HL-60 (cell line): ENCODE data around the gene SPEN.

Experiments used
- DNase-seq, 2 experiments: peaks; one replicate each; pipeline ENCODE4 v3.0.0-alpha.2; 2010 to 2020; ENCODE audit warnings: low read depth in 1 of 2, low spot score in 1 of 2
- H3K27ac ChIP-seq: fragments of 250-450 bp; sonication (Bioruptor Pico); replicated peaks from 2 replicates; pipeline ENCODE4 v1.5.1; 2020; ENCODE audit warnings: mild to moderate bottlenecking, moderate library complexity
- H3K27me3 ChIP-seq: fragments of 250-450 bp; sonication (Bioruptor Pico); 2 replicates; pipeline ENCODE4 v1.5.1; 2021; ENCODE audit warnings: mild to moderate bottlenecking, moderate library complexity; ENCODE audit not compliant: insufficient read depth, poor library complexity, severe bottlenecking
- H3K4me3 ChIP-seq: replicated peaks from 2 replicates; pipeline ENCODE4 v1.5.1; 2011; ENCODE audit warnings: mild to moderate bottlenecking, control low read depth, low read length; ENCODE audit not compliant: insufficient read depth
- GABPA ChIP-seq: IDR thresholded peaks from 2 replicates; pipeline ENCODE4 v1.6.1; 2012; ENCODE audit warnings: low read depth
- POLR2AphosphoS5 ChIP-seq: IDR thresholded peaks from 2 replicates; pipeline ENCODE4 v1.6.1; 2012; ENCODE audit warnings: low read depth
- SPI1 ChIP-seq: IDR thresholded peaks from 2 replicates; pipeline ENCODE4 v1.6.1; 2012; ENCODE audit warnings: low read depth, mild to moderate bottlenecking, borderline replicate concordance
- TF ChIP-seq, protein P1 (sequence below): IDR thresholded peaks from one replicate; pipeline ENCODE4 v1.5.1; 2011; ENCODE audit warnings: low read length, control low read depth, inconsistent platforms; ENCODE audit not compliant: insufficient read depth
- TF ChIP-seq, protein P2 (sequence below): IDR thresholded peaks from 2 replicates; pipeline ENCODE4 v1.6.1; 2012; ENCODE audit warnings: low read depth; ENCODE audit not compliant: insufficient replicate concordance

SPEN gene

DNA sequence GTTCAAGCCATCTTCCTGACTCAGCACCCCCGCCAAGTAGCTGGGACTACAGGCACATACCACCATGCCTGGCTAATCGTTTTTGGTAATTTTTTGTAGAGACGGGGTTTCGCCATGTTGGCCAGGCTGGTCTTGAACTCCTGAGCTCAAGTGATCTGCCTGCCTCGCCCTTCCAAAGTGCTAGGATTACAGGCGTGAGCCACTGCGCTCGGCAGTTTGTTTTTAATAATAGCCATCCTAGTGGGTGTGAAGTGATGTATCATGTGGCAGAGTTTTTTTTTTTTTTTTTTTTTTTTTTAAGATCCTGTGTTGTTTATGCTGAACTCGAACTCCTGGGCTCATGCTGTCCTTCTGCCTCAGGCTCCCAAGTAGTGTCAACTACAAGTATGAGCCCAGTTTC, 51.8 kb downstream of the SPEN start:
- TF ChIP-seq SPI1, result no peak
- no peak for TF ChIP-seq GABPA
- TF ChIP-seq, protein P1, sequence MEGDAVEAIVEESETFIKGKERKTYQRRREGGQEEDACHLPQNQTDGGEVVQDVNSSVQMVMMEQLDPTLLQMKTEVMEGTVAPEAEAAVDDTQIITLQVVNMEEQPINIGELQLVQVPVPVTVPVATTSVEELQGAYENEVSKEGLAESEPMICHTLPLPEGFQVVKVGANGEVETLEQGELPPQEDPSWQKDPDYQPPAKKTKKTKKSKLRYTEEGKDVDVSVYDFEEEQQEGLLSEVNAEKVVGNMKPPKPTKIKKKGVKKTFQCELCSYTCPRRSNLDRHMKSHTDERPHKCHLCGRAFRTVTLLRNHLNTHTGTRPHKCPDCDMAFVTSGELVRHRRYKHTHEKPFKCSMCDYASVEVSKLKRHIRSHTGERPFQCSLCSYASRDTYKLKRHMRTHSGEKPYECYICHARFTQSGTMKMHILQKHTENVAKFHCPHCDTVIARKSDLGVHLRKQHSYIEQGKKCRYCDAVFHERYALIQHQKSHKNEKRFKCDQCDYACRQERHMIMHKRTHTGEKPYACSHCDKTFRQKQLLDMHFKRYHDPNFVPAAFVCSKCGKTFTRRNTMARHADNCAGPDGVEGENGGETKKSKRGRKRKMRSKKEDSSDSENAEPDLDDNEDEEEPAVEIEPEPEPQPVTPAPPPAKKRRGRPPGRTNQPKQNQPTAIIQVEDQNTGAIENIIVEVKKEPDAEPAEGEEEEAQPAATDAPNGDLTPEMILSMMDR, result no peak
- TF ChIP-seq, protein P2, sequence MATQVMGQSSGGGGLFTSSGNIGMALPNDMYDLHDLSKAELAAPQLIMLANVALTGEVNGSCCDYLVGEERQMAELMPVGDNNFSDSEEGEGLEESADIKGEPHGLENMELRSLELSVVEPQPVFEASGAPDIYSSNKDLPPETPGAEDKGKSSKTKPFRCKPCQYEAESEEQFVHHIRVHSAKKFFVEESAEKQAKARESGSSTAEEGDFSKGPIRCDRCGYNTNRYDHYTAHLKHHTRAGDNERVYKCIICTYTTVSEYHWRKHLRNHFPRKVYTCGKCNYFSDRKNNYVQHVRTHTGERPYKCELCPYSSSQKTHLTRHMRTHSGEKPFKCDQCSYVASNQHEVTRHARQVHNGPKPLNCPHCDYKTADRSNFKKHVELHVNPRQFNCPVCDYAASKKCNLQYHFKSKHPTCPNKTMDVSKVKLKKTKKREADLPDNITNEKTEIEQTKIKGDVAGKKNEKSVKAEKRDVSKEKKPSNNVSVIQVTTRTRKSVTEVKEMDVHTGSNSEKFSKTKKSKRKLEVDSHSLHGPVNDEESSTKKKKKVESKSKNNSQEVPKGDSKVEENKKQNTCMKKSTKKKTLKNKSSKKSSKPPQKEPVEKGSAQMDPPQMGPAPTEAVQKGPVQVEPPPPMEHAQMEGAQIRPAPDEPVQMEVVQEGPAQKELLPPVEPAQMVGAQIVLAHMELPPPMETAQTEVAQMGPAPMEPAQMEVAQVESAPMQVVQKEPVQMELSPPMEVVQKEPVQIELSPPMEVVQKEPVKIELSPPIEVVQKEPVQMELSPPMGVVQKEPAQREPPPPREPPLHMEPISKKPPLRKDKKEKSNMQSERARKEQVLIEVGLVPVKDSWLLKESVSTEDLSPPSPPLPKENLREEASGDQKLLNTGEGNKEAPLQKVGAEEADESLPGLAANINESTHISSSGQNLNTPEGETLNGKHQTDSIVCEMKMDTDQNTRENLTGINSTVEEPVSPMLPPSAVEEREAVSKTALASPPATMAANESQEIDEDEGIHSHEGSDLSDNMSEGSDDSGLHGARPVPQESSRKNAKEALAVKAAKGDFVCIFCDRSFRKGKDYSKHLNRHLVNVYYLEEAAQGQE, result no peak
- no peak for TF ChIP-seq POLR2AphosphoS5
- no peak overlapping the region for H3K27ac ChIP-seq
- no peak for DNase-seq

DNA sequence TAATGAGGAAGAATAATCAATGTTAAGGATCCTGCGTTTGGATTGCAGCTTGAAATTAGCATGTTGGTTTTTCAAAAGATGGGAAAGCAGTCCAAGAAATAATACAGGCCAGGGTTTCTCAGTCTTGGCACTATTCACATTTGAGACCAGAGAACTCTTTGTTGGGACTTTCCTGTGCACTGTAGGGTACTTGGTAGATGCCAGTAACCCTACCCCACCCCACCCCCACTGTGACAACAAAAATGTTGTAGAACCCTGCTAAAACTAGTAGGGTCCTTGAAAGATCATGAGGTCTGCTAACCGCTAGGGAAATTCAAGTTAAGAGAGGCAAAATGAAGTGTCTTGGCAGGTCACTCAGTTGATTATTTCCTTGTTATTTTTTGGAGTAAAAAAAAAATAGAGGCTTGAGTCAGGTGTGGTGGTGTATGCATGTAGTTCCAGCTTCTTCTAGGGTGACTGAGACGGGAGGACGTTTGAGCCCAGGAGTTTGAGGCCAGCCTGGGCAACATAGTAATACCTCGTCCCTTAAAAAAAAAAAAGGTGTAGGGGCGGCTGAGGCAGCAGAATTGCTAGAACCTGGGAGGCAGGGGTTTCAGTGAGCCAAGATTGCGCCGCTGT, 53.3 kb downstream of the SPEN start:
- Histone ChIP-seq H3K27me3 (no peaks in the 10 kb centered on the region), H3K27ac (no peak overlapping the region)

More for the DNA sequence above, 51.8 kb downstream of the SPEN start:
- Histone ChIP-seq H3K27me3 (no peaks in the 10 kb centered on the region), H3K4me3 (no peak overlapping the region)

DNA sequence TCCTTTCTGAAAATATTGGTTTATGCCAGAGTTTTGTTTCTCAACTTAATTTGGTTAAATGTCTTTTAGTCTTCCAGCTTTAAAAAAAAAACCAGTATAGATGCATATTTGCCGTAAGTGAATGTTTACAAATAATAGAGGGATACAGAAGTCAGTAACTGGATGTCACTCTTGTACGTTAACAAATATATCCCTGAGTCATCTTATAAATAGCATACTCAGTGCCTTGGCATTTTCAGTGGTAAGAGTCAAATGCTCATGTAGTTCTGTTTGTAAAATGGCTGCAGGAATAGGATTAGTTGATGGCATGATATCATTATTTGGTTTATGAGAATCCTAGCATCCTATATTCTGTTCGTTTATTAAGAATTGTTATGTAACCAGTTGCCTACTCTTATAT, 55.4 kb downstream of the SPEN start:
- no peak for DNase-seq
- H3K27me3 ChIP-seq, result no peaks in the 10 kb centered on the region
- H3K4me3 ChIP-seq, result no peak overlapping the region
- H3K27ac ChIP-seq, result no peak overlapping the region
- TF ChIP-seq, protein P1, result no peak
- TF ChIP-seq, protein P2, result no peak
- TF ChIP-seq SPI1 (no peak), GABPA (no peak), POLR2AphosphoS5 (no peak)

More for the DNA sequence above, 53.3 kb downstream of the SPEN start:
- H3K4me3 ChIP-seq, result no peak overlapping the region
- TF ChIP-seq, protein P2, result no peak
- no peak for TF ChIP-seq POLR2AphosphoS5
- DNase-seq, result no peak
